Fibroblast of mammary gland (primary cell): ENCODE measurements around the gene USP2.

Experiments used
- DNase-seq: peaks from one replicate; pipeline ENCODE4 v3.0.0-alpha.2; 2010; ENCODE audit warnings: low read depth
- H3K4me3 ChIP-seq: 2 replicates; pipeline ENCODE4 v1.5.1; 2011; ENCODE audit warnings: low read depth, mild to moderate bottlenecking, low read length, moderate library complexity; ENCODE audit not compliant: control insufficient read depth
- TF ChIP-seq, protein P1 (sequence below): conservative IDR thresholded peaks from 2 replicates; pipeline ENCODE4 v1.5.1; 2011; ENCODE audit warnings: low read depth, low read length, inconsistent platforms; ENCODE audit not compliant: control insufficient read depth, insufficient read depth

USP2 gene

DNA sequence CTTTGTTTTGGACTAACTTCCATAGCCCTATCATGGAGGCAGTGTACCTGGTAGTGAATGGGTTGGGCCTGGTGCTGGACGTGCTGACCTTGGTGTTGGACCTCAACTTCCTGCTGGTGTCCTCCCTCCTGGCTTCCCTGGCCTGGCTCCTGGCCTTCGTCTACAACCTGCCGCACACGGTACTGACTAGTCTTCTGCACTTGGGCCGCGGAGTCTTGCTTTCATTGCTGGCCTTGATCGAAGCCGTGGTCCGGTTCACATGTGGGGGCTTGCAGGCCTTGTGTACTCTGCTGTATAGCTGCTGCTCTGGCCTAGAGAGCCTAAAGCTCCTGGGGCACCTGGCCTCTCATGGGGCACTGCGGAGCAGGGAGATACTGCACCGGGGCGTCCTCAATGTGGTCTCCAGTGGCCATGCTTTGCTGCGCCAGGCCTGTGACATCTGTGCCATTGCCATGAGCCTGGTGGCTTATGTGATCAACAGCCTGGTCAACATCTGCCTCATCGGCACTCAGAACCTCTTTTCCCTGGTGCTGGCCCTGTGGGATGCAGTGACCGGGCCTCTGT lies 46.3 kb downstream of the USP2 start:
- peak overlapping the region; percentile 89 for H3K4me3 ChIP-seq
- TF ChIP-seq, protein P1, sequence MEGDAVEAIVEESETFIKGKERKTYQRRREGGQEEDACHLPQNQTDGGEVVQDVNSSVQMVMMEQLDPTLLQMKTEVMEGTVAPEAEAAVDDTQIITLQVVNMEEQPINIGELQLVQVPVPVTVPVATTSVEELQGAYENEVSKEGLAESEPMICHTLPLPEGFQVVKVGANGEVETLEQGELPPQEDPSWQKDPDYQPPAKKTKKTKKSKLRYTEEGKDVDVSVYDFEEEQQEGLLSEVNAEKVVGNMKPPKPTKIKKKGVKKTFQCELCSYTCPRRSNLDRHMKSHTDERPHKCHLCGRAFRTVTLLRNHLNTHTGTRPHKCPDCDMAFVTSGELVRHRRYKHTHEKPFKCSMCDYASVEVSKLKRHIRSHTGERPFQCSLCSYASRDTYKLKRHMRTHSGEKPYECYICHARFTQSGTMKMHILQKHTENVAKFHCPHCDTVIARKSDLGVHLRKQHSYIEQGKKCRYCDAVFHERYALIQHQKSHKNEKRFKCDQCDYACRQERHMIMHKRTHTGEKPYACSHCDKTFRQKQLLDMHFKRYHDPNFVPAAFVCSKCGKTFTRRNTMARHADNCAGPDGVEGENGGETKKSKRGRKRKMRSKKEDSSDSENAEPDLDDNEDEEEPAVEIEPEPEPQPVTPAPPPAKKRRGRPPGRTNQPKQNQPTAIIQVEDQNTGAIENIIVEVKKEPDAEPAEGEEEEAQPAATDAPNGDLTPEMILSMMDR, result no peak
- DNase-seq, result no peak

DNA sequence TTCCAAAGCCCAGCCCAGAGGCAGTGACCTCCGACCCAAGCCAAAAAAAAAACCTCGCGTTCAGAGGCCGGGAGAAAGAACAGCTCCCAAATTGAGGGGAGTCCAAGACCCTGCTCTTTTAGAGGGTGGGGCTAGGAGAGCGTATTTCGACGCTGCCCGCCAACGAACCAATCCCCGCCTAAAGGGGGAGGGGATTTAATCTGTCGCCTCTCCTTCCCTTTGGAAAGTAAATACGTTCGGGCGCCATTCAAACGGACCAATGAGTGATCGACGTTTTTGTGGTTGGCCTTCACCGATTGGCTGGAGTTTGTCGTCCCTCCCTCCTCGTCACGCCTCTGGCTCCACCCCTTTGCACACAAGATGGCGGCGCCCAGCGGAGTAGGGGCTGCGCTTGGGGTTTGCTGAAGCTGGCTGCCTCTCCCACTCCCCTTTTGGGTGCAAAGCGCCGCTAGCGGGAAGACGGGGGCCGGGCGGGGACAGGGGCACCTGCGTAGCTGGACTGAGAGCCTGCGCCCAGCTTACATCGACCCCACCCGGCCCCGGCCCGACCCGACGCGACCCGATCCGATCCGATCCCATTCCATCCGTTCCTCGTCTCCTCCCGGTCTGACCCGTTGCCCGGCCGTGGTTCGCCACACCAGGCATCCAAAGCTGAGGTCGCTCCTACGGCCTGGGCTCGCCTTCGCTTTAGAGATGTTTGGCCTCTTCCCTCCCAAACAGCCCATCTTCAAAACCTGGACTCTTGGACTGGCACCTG lies 47.1 kb downstream of the USP2 start, which contains the start of gene RNF26:
TSS of gene RNF26 (plus strand) at position 354 of the 757 bp plus-strand sequence. CDS start 596 bp downstream, outside the sequence.
- peak within 1 kb of the TSS; percentile 89 for H3K4me3 ChIP-seq
- TF ChIP-seq, protein P1, result no peak
- peak; percentile 98 for DNase-seq

DNA sequence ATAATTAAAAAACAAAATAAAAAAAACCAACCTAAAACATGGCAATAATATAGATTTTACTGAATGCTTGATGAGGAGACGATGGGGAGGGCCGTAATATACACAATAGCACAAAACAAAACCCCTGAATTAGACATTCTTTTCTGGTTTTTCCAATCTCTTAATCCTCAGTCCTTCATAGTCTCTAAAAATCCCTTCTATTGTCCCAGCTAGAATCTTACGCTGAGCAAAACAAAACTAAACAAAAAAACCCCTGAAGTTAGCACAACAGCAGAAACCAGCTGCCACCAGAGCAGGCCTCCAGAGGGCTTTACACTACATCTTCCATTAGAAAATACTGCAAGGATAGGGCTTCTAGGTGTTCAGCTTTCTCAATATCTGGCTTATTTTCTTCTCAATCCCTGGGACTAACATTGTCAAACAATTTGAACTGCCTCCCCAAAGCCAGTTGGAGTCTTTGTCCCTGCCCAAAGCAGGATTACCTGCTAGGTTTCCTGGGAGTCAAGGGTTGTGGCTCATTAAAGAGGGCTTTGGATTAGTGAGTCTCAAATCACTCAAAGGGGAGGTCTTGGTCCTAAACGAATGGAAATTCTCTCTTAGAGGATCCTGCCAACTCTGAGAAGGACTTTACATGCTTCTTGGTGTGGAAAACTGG lies 49.3 kb downstream of the USP2 start:
- DNase-seq, result no peak
- no peak overlapping the region for H3K4me3 ChIP-seq
- TF ChIP-seq, protein P1, result no peak

DNA sequence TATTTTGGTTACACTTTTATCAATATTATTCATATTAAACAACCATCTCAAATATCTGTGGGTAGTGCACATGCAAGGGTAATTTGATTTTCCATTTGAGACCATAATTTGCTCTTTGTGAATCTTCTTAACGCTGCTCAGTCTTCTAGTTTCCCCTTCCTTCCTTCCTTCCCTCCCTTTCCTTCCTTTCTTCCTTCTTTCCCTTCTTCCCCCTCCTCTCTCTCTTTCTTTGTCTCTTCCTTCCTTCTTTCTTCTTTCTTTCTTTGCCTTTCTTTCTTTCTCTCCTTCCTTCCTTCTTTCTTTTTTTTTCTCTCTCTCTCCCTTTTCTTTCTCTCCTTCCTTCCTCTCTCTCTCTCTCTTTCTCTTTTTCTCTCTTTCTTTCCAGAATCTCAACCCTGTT lies 51.3 kb downstream of the USP2 start:
- no peak for DNase-seq
- H3K4me3 ChIP-seq, result no peak overlapping the region
- TF ChIP-seq, protein P1, result no peak

DNA sequence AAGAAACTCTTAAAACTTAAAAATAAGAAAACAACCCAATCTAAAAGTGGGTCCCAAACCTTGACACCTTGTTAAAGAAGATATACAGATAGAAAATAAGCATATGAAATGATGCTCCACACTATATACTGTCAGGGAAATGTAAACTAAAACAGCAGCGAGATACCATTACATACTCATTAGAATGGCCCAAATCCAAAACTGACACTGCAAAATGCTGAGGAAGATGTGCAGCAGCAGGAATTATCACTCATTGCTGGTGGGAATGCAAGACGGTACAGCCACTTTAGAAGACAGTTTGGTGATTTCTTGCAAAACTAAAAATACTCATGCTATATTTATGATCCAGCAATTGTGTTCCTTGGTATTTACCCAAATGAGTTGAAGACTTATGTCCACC lies 52.2 kb downstream of the USP2 start:
- H3K4me3 ChIP-seq, result no peak overlapping the region
- no peak for DNase-seq
- TF ChIP-seq, protein P1, result no peak

DNA sequence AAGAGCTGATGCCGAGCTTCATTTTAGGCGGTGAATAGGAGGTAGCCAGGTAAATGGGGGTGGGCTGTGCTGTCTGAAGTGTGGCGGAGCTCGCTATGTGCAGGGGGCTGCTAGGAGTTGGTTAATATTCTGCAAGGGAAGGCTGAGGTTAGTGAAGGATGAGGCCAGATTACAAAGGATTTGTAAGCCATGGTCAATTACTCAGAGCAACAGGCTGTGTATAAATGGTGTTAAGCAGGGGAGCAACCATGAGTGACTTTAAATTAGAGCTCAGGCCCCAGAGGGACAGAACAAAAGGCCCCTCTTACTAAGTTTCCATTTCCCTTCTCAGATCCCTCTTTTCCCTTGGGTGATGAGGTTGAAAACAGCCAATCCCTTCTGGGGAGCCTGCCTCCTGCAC lies 57.3 kb downstream of the USP2 start:
- TF ChIP-seq, protein P1, result no peak
- no peak for DNase-seq

More for the DNA sequence above, 57.3 kb downstream of the USP2 start:
- no peak overlapping the region for H3K4me3 ChIP-seq
